ENCODE results near the gene STYXL1.

DNA sequence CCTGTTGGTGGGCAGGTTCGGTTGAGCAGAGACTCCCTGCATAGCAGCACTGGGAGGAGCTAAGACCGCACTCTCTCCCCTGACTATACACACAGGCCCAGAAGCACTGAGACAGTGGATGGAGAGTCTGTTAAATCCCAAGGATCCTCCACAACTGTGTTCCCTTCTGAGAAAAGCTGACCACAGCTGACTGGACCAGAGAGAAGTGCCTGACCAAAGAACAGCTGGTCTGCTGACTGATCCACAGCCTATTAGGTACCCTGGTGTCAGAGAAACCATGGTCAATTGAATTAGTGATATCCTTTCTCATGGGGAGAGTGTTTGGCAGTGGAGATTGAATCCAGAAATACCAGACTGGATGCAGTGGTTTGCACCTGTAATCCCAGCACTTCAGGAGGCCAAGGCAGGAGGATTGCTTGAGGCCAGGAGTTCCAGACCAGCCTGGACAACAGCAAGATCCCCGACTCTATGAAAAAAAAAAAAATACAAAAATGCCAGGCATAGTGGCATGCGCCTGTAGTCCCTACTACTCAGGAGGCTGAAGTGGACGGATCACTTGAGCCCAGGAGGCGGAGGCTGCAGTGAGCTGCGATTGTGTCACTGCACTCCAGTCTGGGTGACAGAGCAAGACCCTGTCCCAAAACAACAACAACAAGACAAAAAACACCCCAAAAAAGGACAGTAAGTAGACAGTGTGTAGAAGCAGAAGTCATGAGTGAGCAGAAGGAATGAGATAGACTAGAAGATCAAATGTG is 25.6 kb downstream of the STYXL1 start:
- TF ChIP-seq POLR2A (IDR thresholded peaks at IDR 0.05), result no peak
- TF ChIP-seq, protein P1, sequence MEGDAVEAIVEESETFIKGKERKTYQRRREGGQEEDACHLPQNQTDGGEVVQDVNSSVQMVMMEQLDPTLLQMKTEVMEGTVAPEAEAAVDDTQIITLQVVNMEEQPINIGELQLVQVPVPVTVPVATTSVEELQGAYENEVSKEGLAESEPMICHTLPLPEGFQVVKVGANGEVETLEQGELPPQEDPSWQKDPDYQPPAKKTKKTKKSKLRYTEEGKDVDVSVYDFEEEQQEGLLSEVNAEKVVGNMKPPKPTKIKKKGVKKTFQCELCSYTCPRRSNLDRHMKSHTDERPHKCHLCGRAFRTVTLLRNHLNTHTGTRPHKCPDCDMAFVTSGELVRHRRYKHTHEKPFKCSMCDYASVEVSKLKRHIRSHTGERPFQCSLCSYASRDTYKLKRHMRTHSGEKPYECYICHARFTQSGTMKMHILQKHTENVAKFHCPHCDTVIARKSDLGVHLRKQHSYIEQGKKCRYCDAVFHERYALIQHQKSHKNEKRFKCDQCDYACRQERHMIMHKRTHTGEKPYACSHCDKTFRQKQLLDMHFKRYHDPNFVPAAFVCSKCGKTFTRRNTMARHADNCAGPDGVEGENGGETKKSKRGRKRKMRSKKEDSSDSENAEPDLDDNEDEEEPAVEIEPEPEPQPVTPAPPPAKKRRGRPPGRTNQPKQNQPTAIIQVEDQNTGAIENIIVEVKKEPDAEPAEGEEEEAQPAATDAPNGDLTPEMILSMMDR (IDR thresholded peaks at IDR 0.05), result no peak

Measured in prostate gland (tissue), 2 donors.